Epithelial cell of proximal tubule (primary cell): Measurements from ENCODE around the gene TES. TPM values are rescaled to one million over a fixed set of nuclear protein-coding genes. Genes with fewer than 3 reads are reported as not detected.

Experiments used
- DNase-seq: peaks from one replicate; pipeline ENCODE4 v3.0.0-alpha.2; 2011; ENCODE audit warnings: low read depth
- H3K4me3 ChIP-seq: 2 replicates; pipeline ENCODE4 v1.5.1; 2011; ENCODE audit warnings: low read depth, mild to moderate bottlenecking, low read length
- CTCF ChIP-seq: conservative IDR thresholded peaks from 2 replicates; pipeline ENCODE4 v1.5.1; 2012; ENCODE audit warnings: low read depth, mild to moderate bottlenecking, low read length
- total RNA-seq: library from RNA; depleted of rRNA; stranded (reverse); fragments of >200 nt; gene quantifications from 2 replicates; pipeline ENCODE4 v1.2.3, GENCODE V29; 2015

The TES gene
- total RNA-seq, 1 donor from 2014 or later = 174 TPM

- no peak overlapping the region for H3K4me3 ChIP-seq
- TF ChIP-seq CTCF = no peak
- DNase-seq = no peak
Measured at GRCh38 chr7:116185956-116186355, 24.4 kb upstream of the TES start.

GRCh38 chr7:116187400-116187799 lies 22.9 kb upstream of the TES start:
- DNase-seq = no peak
- no peak for TF ChIP-seq CTCF
- H3K4me3 ChIP-seq = no peak overlapping the region

- no peak for TF ChIP-seq CTCF
- no peak for DNase-seq
- no peak overlapping the region for H3K4me3 ChIP-seq
Measured at GRCh38 chr7:116193329-116194087, 16.8 kb upstream of the TES start.

GRCh38 chr7:116194115-116194514 lies 16.2 kb upstream of the TES start:
- H3K4me3 ChIP-seq = no peak overlapping the region
- TF ChIP-seq CTCF = no peak
- DNase-seq = no peak

- DNase-seq = no peak
- no peak overlapping the region for H3K4me3 ChIP-seq
- no peak for TF ChIP-seq CTCF
Measured at GRCh38 chr7:116195451-116195850, 14.9 kb upstream of the TES start.

- DNase-seq = no peak
- H3K4me3 ChIP-seq = no peak overlapping the region
- no peak for TF ChIP-seq CTCF
Measured at GRCh38 chr7:116196947-116197346, 13.4 kb upstream of the TES start.

GRCh38 chr7:116197360-116197759 lies 13.0 kb upstream of the TES start:
- no peak for DNase-seq
- no peak overlapping the region for H3K4me3 ChIP-seq
- no peak for TF ChIP-seq CTCF
